ENCODE measurements around the gene ZBTB40. TPM values are rescaled to one million over a fixed set of nuclear protein-coding genes. Genes with fewer than 3 reads are reported as not detected.

ZBTB40 gene
- total RNA-seq = 10 to 100 TPM; 12.0 to 17.3 (median 12.5) TPM

GRCh38 chr1:22451702-22452480, at the start of gene ZBTB40:
Gene ZBTB40 (plus strand): TSS chr1:22451851. CDS start chr1:22489949, 38,098 bp downstream.
- peak; percentile 95 to 98 for DNase-seq
- in situ Hi-C loops (cut with MboI; ENCODE audit: low sequenced_read_pairs in 4 of 4) = no loop called here
- intact Hi-C loops (cut with DNase I; ENCODE audit: low total_unique reads) = loop anchor here (1.0 kb wide), 1 partner anchor 400 kb away; the partner anchor contains the start of gene CDC42
- H3K4me1 ChIP-seq = peaks cover 39 to 42% of the 10 kb centered on the region in 2 donors
- ATAC-seq = peak; percentile 89 to 91
- H3K27me3 ChIP-seq = no peaks in the 10 kb centered on the region
- TF ChIP-seq POLR2A (IDR thresholded peaks at IDR 0.05) = peak; percentile 35 to 58
- peak in 1 of 5 experiments; percentile 16 for TF ChIP-seq CTCF (IDR thresholded peaks at IDR 0.05 in 4 of 5, conservative IDR thresholded peaks at IDR 0.05 in 1 of 5)
- no peaks in the 10 kb centered on the region for H3K36me3 ChIP-seq
- H3K27ac ChIP-seq = peak within 1 kb of the TSS; percentile 92 to 97 (median 95)
- no peaks in the 10 kb centered on the region for H3K9me3 ChIP-seq
- peak within 1 kb of the TSS; percentile 94 to 98 (median 96) for H3K4me3 ChIP-seq

GRCh38 chr1:22402356-22403053, 49.1 kb upstream of the ZBTB40 start:
- Histone ChIP-seq H3K27ac (no peak overlapping the region), H3K4me3 (no peak overlapping the region), H3K27me3 (peaks cover 10 to 36% (median 18%) of the 10 kb centered on the region in 3 donors), H3K36me3 (no peaks in the 10 kb centered on the region), H3K9me3 (no peaks in the 10 kb centered on the region), H3K4me1 (no peaks in the 10 kb centered on the region)
- intact Hi-C loops (cut with DNase I; ENCODE audit: low total_unique reads) (no loop called here), in situ Hi-C loops (cut with MboI; ENCODE audit: low sequenced_read_pairs in 4 of 4) (loop anchor here in 2 of 4 donors (25.0 kb wide), 1 partner anchor 290 kb away; no protein-coding TSS in a partner anchor)
- ATAC-seq (no peak), DNase-seq (no peak)
- TF ChIP-seq POLR2A (IDR thresholded peaks at IDR 0.05) (no peak), CTCF (IDR thresholded peaks at IDR 0.05 in 4 of 5, conservative IDR thresholded peaks at IDR 0.05 in 1 of 5) (no peak)

GRCh38 chr1:22404486-22404885, 47.2 kb upstream of the ZBTB40 start:
- Histone ChIP-seq H3K9me3 (no peaks in the 10 kb centered on the region), H3K4me1 (no peaks in the 10 kb centered on the region), H3K4me3 (no peak overlapping the region), H3K27ac (no peak overlapping the region), H3K27me3 (peaks cover 9 to 29% (median 14%) of the 10 kb centered on the region in 3 donors), H3K36me3 (no peaks in the 10 kb centered on the region)
- intact Hi-C loops (cut with DNase I; ENCODE audit: low total_unique reads) (no loop called here), in situ Hi-C loops (cut with MboI; ENCODE audit: low sequenced_read_pairs in 4 of 4) (loop anchor here in 2 of 4 donors (25.0 kb wide), 1 partner anchor 292 kb away; no protein-coding TSS in a partner anchor)
- ATAC-seq = no peak
- DNase-seq = no peak
- no peak for TF ChIP-seq CTCF (IDR thresholded peaks at IDR 0.05 in 4 of 5, conservative IDR thresholded peaks at IDR 0.05 in 1 of 5)
- TF ChIP-seq POLR2A (IDR thresholded peaks at IDR 0.05) = no peak

- no peaks in the 10 kb centered on the region for H3K4me1 ChIP-seq
- intact Hi-C loops (cut with DNase I; ENCODE audit: low total_unique reads) (no loop called here), in situ Hi-C loops (cut with MboI; ENCODE audit: low sequenced_read_pairs in 4 of 4) (loop anchor here in 2 of 4 donors (25.0 kb wide), 1 partner anchor 295 kb away; no protein-coding TSS in a partner anchor)
- H3K36me3 ChIP-seq = no peaks in the 10 kb centered on the region
- no peaks in the 10 kb centered on the region for H3K9me3 ChIP-seq
- no peak for DNase-seq
- H3K4me3 ChIP-seq = no peak overlapping the region
- no peak for ATAC-seq
- no peak overlapping the region for H3K27ac ChIP-seq
- no peak for TF ChIP-seq CTCF (IDR thresholded peaks at IDR 0.05 in 4 of 5, conservative IDR thresholded peaks at IDR 0.05 in 1 of 5)
- TF ChIP-seq POLR2A (IDR thresholded peaks at IDR 0.05) = no peak
- H3K27me3 ChIP-seq = peaks cover 9 to 17% (median 14%) of the 10 kb centered on the region in 3 donors
These were observed 44.7 kb upstream of the ZBTB40 start for GRCh38 chr1:22406722-22407495.

Data from gastrocnemius medialis (tissue), 4 donors.